IPS-18a (cell line): ENCODE results near the gene TP63.

ENCODE experiments used
- H3K27ac ChIP-seq: one replicate; pipeline ENCODE4 v1.5.1; 2013; ENCODE audit warnings: low read length
- H3K27me3 ChIP-seq: one replicate; pipeline ENCODE4 v1.6.1; 2013; ENCODE audit warnings: mild to moderate bottlenecking, low read length; ENCODE audit not compliant: control insufficient read depth, insufficient read depth
- H3K36me3 ChIP-seq: one replicate; pipeline ENCODE4 v1.6.1; 2013; ENCODE audit warnings: low read depth, low read length; ENCODE audit not compliant: control insufficient read depth
- H3K4me1 ChIP-seq: one replicate; pipeline ENCODE4 v1.6.1; 2013; ENCODE audit warnings: low read depth, low read length; ENCODE audit not compliant: control insufficient read depth
- H3K4me3 ChIP-seq: one replicate; pipeline ENCODE4 v1.5.1; 2013; ENCODE audit warnings: low read length
- H3K9ac ChIP-seq: one replicate; pipeline ENCODE4 v1.6.1; 2013; ENCODE audit warnings: mild to moderate bottlenecking, low read length, moderate library complexity
- H3K9me3 ChIP-seq: one replicate; pipeline ENCODE4 v1.6.1; 2013; ENCODE audit warnings: low read depth, low read length; ENCODE audit not compliant: control insufficient read depth

The TP63 gene

GRCh38 chr3:189808246-189809007 is 177.2 kb downstream of the TP63 start:
- Histone ChIP-seq H3K27ac (no peak overlapping the region), H3K27me3 (peaks cover 90% of the 10 kb centered on the region), H3K9me3 (no peaks in the 10 kb centered on the region), H3K4me3 (no peak overlapping the region), H3K9ac (no peak overlapping the region), H3K4me1 (peaks cover 16% of the 10 kb centered on the region), H3K36me3 (no peaks in the 10 kb centered on the region)

GRCh38 chr3:189809583-189809982 is 178.4 kb downstream of the TP63 start:
- Histone ChIP-seq H3K27ac (no peak overlapping the region), H3K4me3 (no peak overlapping the region), H3K36me3 (no peaks in the 10 kb centered on the region), H3K4me1 (peaks cover 21% of the 10 kb centered on the region), H3K9me3 (no peaks in the 10 kb centered on the region), H3K27me3 (peaks cover 88% of the 10 kb centered on the region), H3K9ac (no peak overlapping the region)

DNA sequence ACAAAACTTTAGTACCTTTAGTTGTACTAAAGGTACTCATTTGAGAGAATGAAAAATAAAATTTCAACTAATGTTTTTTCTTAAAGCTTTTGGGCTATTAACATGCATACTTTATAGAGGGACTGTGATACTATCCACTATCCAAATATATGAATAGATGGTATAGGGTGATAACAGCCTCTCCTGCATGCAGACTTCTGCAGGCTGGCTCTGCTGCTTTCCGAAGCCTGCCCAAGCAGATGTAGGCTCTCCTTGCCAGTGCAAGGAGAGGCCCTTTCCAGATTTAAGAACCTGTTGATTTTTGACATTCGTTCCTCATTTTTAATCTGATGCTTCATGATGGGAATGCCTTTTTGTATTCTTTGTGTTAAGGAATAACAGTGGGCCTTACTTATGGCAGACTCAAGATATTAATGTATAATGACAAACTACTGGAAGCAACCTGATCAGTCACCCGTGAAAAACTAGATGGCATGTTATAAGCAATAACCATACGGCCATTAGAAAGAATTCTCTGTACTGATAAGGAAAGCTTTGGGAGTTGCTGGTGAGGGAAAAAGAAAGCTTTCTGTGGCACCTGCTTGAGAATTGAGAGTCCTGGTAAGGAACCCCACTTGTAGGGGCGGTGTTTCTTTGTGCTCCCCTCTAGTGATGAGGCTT is 181.7 kb downstream of the TP63 start:
- H3K27me3 ChIP-seq: peaks cover 67% of the 10 kb centered on the region
- no peak overlapping the region for H3K9ac ChIP-seq
- no peak overlapping the region for H3K4me3 ChIP-seq
- no peak overlapping the region for H3K27ac ChIP-seq
- H3K36me3 ChIP-seq: no peaks in the 10 kb centered on the region
- H3K9me3 ChIP-seq: no peaks in the 10 kb centered on the region
- peaks cover 13% of the 10 kb centered on the region for H3K4me1 ChIP-seq

GRCh38 chr3:189813647-189814240 is 182.6 kb downstream of the TP63 start:
- H3K36me3 ChIP-seq: no peaks in the 10 kb centered on the region
- no peaks in the 10 kb centered on the region for H3K9me3 ChIP-seq
- H3K9ac ChIP-seq: no peak overlapping the region
- peaks cover 58% of the 10 kb centered on the region for H3K27me3 ChIP-seq
- no peak overlapping the region for H3K4me3 ChIP-seq
- no peak overlapping the region for H3K27ac ChIP-seq
- H3K4me1 ChIP-seq: peaks cover 18% of the 10 kb centered on the region

DNA sequence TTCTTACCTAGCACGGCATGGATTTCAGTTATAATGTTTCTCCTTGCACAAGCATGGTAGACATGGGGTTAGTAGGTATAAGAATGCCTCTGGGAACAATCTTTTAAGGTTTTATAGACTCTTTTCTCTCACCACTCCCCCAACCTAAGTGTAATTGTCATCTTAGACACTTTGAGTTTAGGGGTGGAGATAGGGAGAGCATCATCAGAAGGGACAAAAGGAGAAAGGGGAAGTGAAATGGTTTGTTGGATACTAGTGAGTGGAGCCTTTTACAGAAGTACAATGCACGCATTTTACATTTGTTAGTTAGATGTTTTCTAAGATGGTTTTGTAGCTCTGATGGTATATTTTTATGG is 189.2 kb downstream of the TP63 start:
- no peaks in the 10 kb centered on the region for H3K36me3 ChIP-seq

GRCh38 chr3:189821262-189821661 is 190.1 kb downstream of the TP63 start:
- Histone ChIP-seq H3K4me1 (peaks cover 17% of the 10 kb centered on the region), H3K9me3 (no peaks in the 10 kb centered on the region), H3K27me3 (peaks cover 7% of the 10 kb centered on the region), H3K36me3 (no peaks in the 10 kb centered on the region), H3K9ac (no peak overlapping the region), H3K27ac (no peak overlapping the region), H3K4me3 (no peak overlapping the region)

More for the DNA sequence above, 189.2 kb downstream of the TP63 start:
- H3K27me3 ChIP-seq: peaks cover 7% of the 10 kb centered on the region
- H3K9ac ChIP-seq: no peak overlapping the region
- H3K27ac ChIP-seq: no peak overlapping the region
- H3K9me3 ChIP-seq: no peaks in the 10 kb centered on the region
- peaks cover 13% of the 10 kb centered on the region for H3K4me1 ChIP-seq
- no peak overlapping the region for H3K4me3 ChIP-seq

DNA sequence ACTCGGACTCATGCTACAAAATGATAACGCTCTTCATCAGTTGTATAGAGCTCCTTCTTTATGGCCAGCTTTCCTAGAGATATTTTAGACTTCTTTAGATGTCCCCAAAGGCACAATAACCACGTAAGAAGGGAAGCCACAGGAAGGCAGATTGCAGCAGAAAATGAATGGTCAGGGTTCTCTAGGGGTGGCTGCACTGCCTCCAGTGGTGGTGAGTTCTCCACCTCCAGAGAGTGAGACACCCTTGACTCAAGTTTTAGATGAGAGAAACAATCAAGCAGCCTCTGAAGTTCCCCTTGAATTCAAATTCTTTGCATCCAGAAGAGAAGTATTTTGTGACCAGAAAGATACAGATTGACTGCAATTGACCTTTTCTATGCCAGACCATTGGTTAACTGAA is 191.5 kb downstream of the TP63 start:
- no peaks in the 10 kb centered on the region for H3K9me3 ChIP-seq
- H3K9ac ChIP-seq: no peak overlapping the region
- H3K4me3 ChIP-seq: no peak overlapping the region
- H3K4me1 ChIP-seq: peaks cover 9% of the 10 kb centered on the region
- H3K36me3 ChIP-seq: no peaks in the 10 kb centered on the region
- no peak overlapping the region for H3K27ac ChIP-seq
- no peaks in the 10 kb centered on the region for H3K27me3 ChIP-seq

GRCh38 chr3:189824629-189825312 is 193.6 kb downstream of the TP63 start:
- Histone ChIP-seq H3K9ac (no peak overlapping the region), H3K27ac (no peak overlapping the region), H3K4me3 (no peak overlapping the region)

DNA sequence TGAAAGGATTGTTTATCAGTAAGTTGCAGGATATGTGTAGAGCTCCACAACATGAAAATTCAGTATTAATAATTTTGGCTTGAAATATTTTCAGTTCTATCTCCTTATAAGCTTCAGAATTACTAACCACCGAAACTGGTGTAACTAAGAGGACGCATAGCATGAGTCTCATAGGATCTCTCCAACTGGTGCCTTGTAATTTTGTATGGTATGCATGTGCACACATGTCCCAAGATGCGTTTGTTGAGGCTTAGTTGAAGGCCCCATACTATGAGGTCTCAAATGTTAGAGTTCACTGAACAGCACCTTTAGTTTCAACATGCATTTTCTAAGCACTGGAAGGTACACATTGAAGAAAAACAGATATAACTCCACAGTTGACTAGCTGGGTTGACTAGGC is 195.4 kb downstream of the TP63 start:
- Histone ChIP-seq H3K27me3 (no peaks in the 10 kb centered on the region), H3K9me3 (no peaks in the 10 kb centered on the region), H3K4me1 (peaks cover 4% of the 10 kb centered on the region), H3K27ac (no peak overlapping the region), H3K9ac (no peak overlapping the region), H3K36me3 (no peaks in the 10 kb centered on the region), H3K4me3 (no peak overlapping the region)

More at GRCh38 chr3:189824629-189825312, 193.6 kb downstream of the TP63 start:
- no peaks in the 10 kb centered on the region for H3K27me3 ChIP-seq
- H3K4me1 ChIP-seq: peaks cover 4% of the 10 kb centered on the region
- no peaks in the 10 kb centered on the region for H3K36me3 ChIP-seq
- H3K9me3 ChIP-seq: no peaks in the 10 kb centered on the region

- Histone ChIP-seq H3K27me3 (no peaks in the 10 kb centered on the region), H3K36me3 (no peaks in the 10 kb centered on the region), H3K27ac (no peak overlapping the region), H3K4me1 (peaks cover 4% of the 10 kb centered on the region), H3K9ac (no peak overlapping the region), H3K4me3 (no peak overlapping the region), H3K9me3 (no peaks in the 10 kb centered on the region)
Measured at GRCh38 chr3:189827108-189827507, 195.9 kb downstream of the TP63 start.

DNA sequence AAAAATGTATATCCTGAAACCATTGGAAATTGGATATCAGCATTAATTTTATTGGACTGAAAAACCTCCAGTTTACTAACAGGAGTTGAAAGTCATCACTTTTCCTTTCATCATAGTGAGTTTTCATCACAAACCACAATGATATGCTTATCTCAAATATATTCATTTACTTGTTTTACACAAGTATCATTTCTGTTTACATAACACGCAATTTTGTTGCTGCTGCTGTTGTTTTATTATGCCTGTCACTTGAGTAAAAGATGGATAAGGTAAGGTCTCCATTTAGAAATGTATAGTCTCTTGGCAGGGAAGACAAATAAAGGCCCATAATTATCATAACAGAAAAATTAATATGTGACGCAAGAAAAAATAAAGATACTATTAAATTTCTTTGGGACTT is 199.2 kb downstream of the TP63 start:
- Histone ChIP-seq H3K9me3 (no peaks in the 10 kb centered on the region), H3K4me1 (peaks cover 4% of the 10 kb centered on the region), H3K27ac (no peak overlapping the region), H3K9ac (no peak overlapping the region), H3K36me3 (no peaks in the 10 kb centered on the region), H3K27me3 (no peaks in the 10 kb centered on the region), H3K4me3 (no peak overlapping the region)
